GM20000 (cell line): ENCODE measurements around the gene KLHL17.
A peak's percentile ranks its signal among the peaks of the same experiment; 100 is the strongest.

Experiments
- DNase-seq: peaks from one replicate; pipeline ENCODE4 v3.0.0; 2012; ENCODE audit warnings: low spot score
- CTCF ChIP-seq: IDR thresholded peaks from 2 replicates; pipeline ENCODE4 v1.5.1; 2012; ENCODE audit warnings: mild to moderate bottlenecking, control low read depth; ENCODE audit errors: extremely low read depth, missing control alignments

KLHL17 gene

GRCh38 chr1:965526-966134 lies 5.2 kb downstream of the KLHL17 start:
- no peak for DNase-seq
- TF ChIP-seq CTCF = no peak

- DNase-seq = peak; percentile 84
- TF ChIP-seq CTCF = no peak
Measured at GRCh38 chr1:966135-966703, 5.8 kb downstream of the KLHL17 start, which contains the start of gene PLEKHN1. TSS of gene PLEKHN1 (plus strand) at chr1:966482. CDS start at chr1:966532, 50 bp downstream.

- peak; percentile 94 for DNase-seq
- TF ChIP-seq CTCF = no peak
Measured at GRCh38 chr1:966704-967300, 6.4 kb downstream of the KLHL17 start.

GRCh38 chr1:967466-968343 lies 7.3 kb downstream of the KLHL17 start:
- no peak for DNase-seq
- TF ChIP-seq CTCF = no peak

GRCh38 chr1:969260-969855 lies 9.0 kb downstream of the KLHL17 start:
- no peak for DNase-seq
- no peak for TF ChIP-seq CTCF

- DNase-seq = no peak
- TF ChIP-seq CTCF = no peak
Measured at GRCh38 chr1:970242-970972, 10.0 kb downstream of the KLHL17 start.
